HCT116 (cell line): ENCODE results near the gene FERMT3. TPM values are rescaled to one million over a fixed set of nuclear protein-coding genes. Genes with fewer than 3 reads are reported as not detected.

Source experiments
- CBX3 ChIP-seq: IDR thresholded peaks from 2 replicates; pipeline ENCODE4 v1.6.1; 2012; ENCODE audit warnings: low read depth
- CEBPB ChIP-seq: IDR thresholded peaks from 2 replicates; pipeline ENCODE4 v1.6.1; 2012; ENCODE audit warnings: low read depth
- ELF1 ChIP-seq: IDR thresholded peaks from 2 replicates; pipeline ENCODE4 v1.6.1; 2012; ENCODE audit warnings: low read depth, borderline replicate concordance
- EZH2 ChIP-seq: fragments of 200-600 bp; sonication (generic); IDR thresholded peaks from 2 replicates; pipeline ENCODE4 v1.6.1; 2017; ENCODE audit warnings: antibody characterized with exemption, mixed run types
- EZH2phosphoT487 ChIP-seq: fragments of 200-600 bp; IDR thresholded peaks from 2 replicates; pipeline ENCODE4 v1.6.1; 2018; ENCODE audit warnings: antibody characterized with exemption, borderline replicate concordance
- FOSL1 ChIP-seq: IDR thresholded peaks from 2 replicates; pipeline ENCODE4 v1.6.1; 2012; ENCODE audit warnings: low read depth
- JUND ChIP-seq: IDR thresholded peaks from 2 replicates; pipeline ENCODE4 v1.6.1; 2012
- POLR2A ChIP-seq: IDR thresholded peaks from 2 replicates; pipeline ENCODE4 v1.7.0; 2011; ENCODE audit warnings: borderline replicate concordance; ENCODE audit not compliant: insufficient read depth, insufficient read length; ENCODE audit errors: extremely low read depth
- POLR2AphosphoS5 ChIP-seq: IDR thresholded peaks from 2 replicates; pipeline ENCODE4 v1.6.1; 2011; ENCODE audit warnings: mild to moderate bottlenecking, low read depth, low read length, moderate library complexity
- RAD21 ChIP-seq: IDR thresholded peaks from 2 replicates; pipeline ENCODE4 v1.6.1; 2012; ENCODE audit warnings: low read depth, mild to moderate bottlenecking
- REST ChIP-seq: IDR thresholded peaks from 2 replicates; pipeline ENCODE4 v1.6.1; 2012; ENCODE audit warnings: low read depth
- SP1 ChIP-seq: IDR thresholded peaks from 2 replicates; pipeline ENCODE4 v1.6.1; 2012; ENCODE audit warnings: low read depth
- ZBTB33 ChIP-seq: IDR thresholded peaks from 2 replicates; pipeline ENCODE4 v1.6.1; 2011; ENCODE audit warnings: mild to moderate bottlenecking, low read length, moderate library complexity; ENCODE audit not compliant: insufficient replicate concordance; ENCODE audit errors: extremely low read depth
- ZFX ChIP-seq: fragments of 450-650 bp; IDR thresholded peaks from 2 replicates; pipeline ENCODE4 v1.6.1; 2017
- total RNA-seq: library from RNA; stranded (reverse); gene quantifications from one replicate; pipeline ENCODE4 v1.2.1, GENCODE V29; 2021; ENCODE audit not compliant: unreplicated experiment

FERMT3 gene
- total RNA-seq, 1 experiment from 2014 or later = 4.3 TPM

- TF ChIP-seq ZBTB33 (peak; percentile 75), EZH2 (no peak), EZH2phosphoT487 (no peak), FOSL1 (no peak), POLR2A (peak; percentile 89), CEBPB (no peak), SP1 (no peak), CBX3 (no peak), REST (no peak), RAD21 (no peak), JUND (no peak), ZFX (peak; percentile 48; the same call in 1 of the 2 replicates), POLR2AphosphoS5 (peak; percentile 92), ELF1 (no peak)
These were observed 34.1 kb downstream of the FERMT3 start, which contains the start of gene FKBP2 (continued) for GRCh38 chr11:64240435-64241240.
